ENCODE measurements around the gene TBX2.

- TF ChIP-seq CTCF (IDR thresholded peaks at IDR 0.05) (no peak), EP300 (IDR thresholded peaks at IDR 0.05) (no peak), POLR2A (IDR thresholded peaks at IDR 0.05) (no peak)
Observed at GRCh38 chr17:61395983-61396585, 3.6 kb upstream of the TBX2 start.
